Endothelial cell of umbilical vein (primary cell): ENCODE data around the gene DNAJC24. TPM values are rescaled to one million over a fixed set of nuclear protein-coding genes. Genes with fewer than 3 reads are reported as not detected.

ENCODE experiments used
- BruUV-seq: library from RNA; stranded (reverse); fragments of 400-500 nt; replicated peaks from 2 replicates; lab custom pipeline; 2021; lab: Mats Ljungman, UMichigan
- CTCF ChIA-PET: fragments of 300-600, 350-600 bp; sonication (Branson Sonifier 250); formaldehyde crosslinking; loops from one replicate; lab custom pipeline; 2021; ENCODE audit warnings: antibody characterized with exemption, inconsistent platforms; lab: Charles Lee
- POLR2A ChIA-PET: fragments of 300-600, 350-600 bp; sonication (Branson Sonifier 250); formaldehyde crosslinking; loops from one replicate; lab custom pipeline; 2021; ENCODE audit warnings: antibody characterized with exemption, inconsistent platforms; lab: Charles Lee
- DNase-seq: peaks from one replicate; pipeline ENCODE4 v3.0.0-alpha.2; 2011; ENCODE audit warnings: low read depth, low spot score
- FAIRE-seq: peaks from 2 replicates; lab custom pipeline; 2011; peaks lifted over from hg19 to GRCh38; lab: Jason Lieb, UNC
- H2AFZ ChIP-seq: 2 replicates; pipeline ENCODE4 v1.6.0; 2012; ENCODE audit warnings: low read depth, low read length, control low read depth, inconsistent platforms
- H3K27ac ChIP-seq: 2 replicates; pipeline ENCODE4 v1.5.1; 2011; ENCODE audit warnings: low read depth, mild to moderate bottlenecking, control low read depth, low read length, moderate library complexity; ENCODE audit not compliant: insufficient read depth
- H3K27me3 ChIP-seq, 2 experiments: 2 replicates each; pipeline versions ENCODE4 v1.6.0 to v1.6.1; 2011; ENCODE audit warnings: low read length in 2 of 2, mixed read lengths in 1 of 2; ENCODE audit not compliant: control insufficient read depth in 2 of 2, insufficient read depth in 2 of 2
- H3K36me3 ChIP-seq, 2 experiments: 2 replicates in 1 of 2; 3 replicates in 1 of 2; pipeline ENCODE4 v1.5.1; 2011; ENCODE audit warnings: low read length in 2 of 2, mild to moderate bottlenecking in 1 of 2, moderate library complexity in 1 of 2; ENCODE audit not compliant: control insufficient read depth in 2 of 2, insufficient read depth in 2 of 2; ENCODE audit errors: extremely low read depth in 1 of 2
- H3K4me1 ChIP-seq: 3 replicates; pipeline ENCODE4 v1.5.1; 2011; ENCODE audit warnings: mild to moderate bottlenecking, low read length; ENCODE audit not compliant: control insufficient read depth, insufficient read depth; ENCODE audit errors: extremely low read depth
- H3K4me2 ChIP-seq: 2 replicates; pipeline ENCODE4 v1.6.1; 2011; ENCODE audit warnings: low read length, control low read depth, mixed read lengths; ENCODE audit not compliant: insufficient read depth
- H3K4me3 ChIP-seq, 3 experiments: fragments of 200-600 bp in 1 of 3; sonication (generic), shearing (Covaris generic) in 1 of 3; replicated peaks in 1 of 3; 2 replicates each; pipeline ENCODE4 v1.5.1; 2011 to 2016; ENCODE audit warnings: control low read depth in 3 of 3, low read length in 3 of 3, mild to moderate bottlenecking in 2 of 3, inconsistent platforms in 1 of 3, low read depth in 1 of 3, moderate library complexity in 1 of 3; ENCODE audit not compliant: insufficient read depth in 1 of 3
- H3K79me2 ChIP-seq: 2 replicates; pipeline ENCODE4 v1.6.0; 2012; ENCODE audit warnings: low read length, inconsistent platforms; ENCODE audit not compliant: control insufficient read depth, insufficient read depth
- H3K9ac ChIP-seq: replicated peaks from 2 replicates; pipeline ENCODE3; 2011; ENCODE audit warnings: low read length, control low read depth; ENCODE audit not compliant: insufficient read depth; ENCODE audit errors: extremely low read depth
- H3K9me1 ChIP-seq: replicated peaks from 3 replicates; pipeline ENCODE4 v1.6.0; 2011; ENCODE audit warnings: mild to moderate bottlenecking, low read length; ENCODE audit not compliant: control insufficient read depth, insufficient read depth; ENCODE audit errors: extremely low read depth
- H3K9me3 ChIP-seq: replicated peaks from 2 replicates; pipeline ENCODE4 v1.5.1; 2012; ENCODE audit warnings: low read length, inconsistent platforms; ENCODE audit not compliant: control insufficient read depth, insufficient read depth
- H4K20me1 ChIP-seq: replicated peaks from 2 replicates; pipeline ENCODE3; 2011; ENCODE audit warnings: mild to moderate bottlenecking, low read length; ENCODE audit not compliant: control insufficient read depth, insufficient read depth; ENCODE audit errors: extremely low read depth
- CTCF ChIP-seq, 2 donors: IDR thresholded peaks; 1 replicate in 1 of 2; 2 replicates in 1 of 2; pipeline ENCODE4 v1.5.1; 2011; ENCODE audit warnings: low read length in 2 of 2, mild to moderate bottlenecking in 2 of 2, moderate library complexity in 2 of 2, control low read depth in 1 of 2, inconsistent platforms in 1 of 2, low read depth in 1 of 2; ENCODE audit not compliant: insufficient read depth in 1 of 2; ENCODE audit errors: extremely low read depth in 1 of 2
- EZH2 ChIP-seq: IDR thresholded peaks from 2 replicates; pipeline ENCODE4 v1.6.1; 2012; ENCODE audit warnings: borderline replicate concordance, low read depth, mild to moderate bottlenecking, moderate library complexity, low read length, inconsistent platforms; ENCODE audit not compliant: severe bottlenecking
- FOS ChIP-seq: IDR thresholded peaks from 2 replicates; pipeline ENCODE4 v1.6.1; 2011; ENCODE audit warnings: mild to moderate bottlenecking, low read length, moderate library complexity, borderline replicate concordance; ENCODE audit not compliant: insufficient read depth
- GATA2 ChIP-seq: IDR thresholded peaks from 2 replicates; pipeline ENCODE4 v1.7.0; 2011; ENCODE audit warnings: low read depth, mild to moderate bottlenecking, moderate library complexity, mixed read lengths, low read length; ENCODE audit not compliant: insufficient read length, insufficient read depth
- JUN ChIP-seq: IDR thresholded peaks from 2 replicates; pipeline ENCODE4 v1.6.1; 2011; ENCODE audit warnings: borderline replicate concordance, low read depth; ENCODE audit not compliant: insufficient read length, insufficient read depth
- MAX ChIP-seq: IDR thresholded peaks from 2 replicates; pipeline ENCODE4 v1.6.1; 2011; ENCODE audit not compliant: insufficient read depth, insufficient read length
- MYC ChIP-seq: IDR thresholded peaks from one replicate; pipeline ENCODE4 v1.6.1; 2011; ENCODE audit warnings: mild to moderate bottlenecking, low read depth, low read length
- POLR2A ChIP-seq: IDR thresholded peaks from 2 replicates; pipeline ENCODE4 v1.6.1; 2012; ENCODE audit warnings: low read depth, mild to moderate bottlenecking, control low read depth, low read length
- POLR2AphosphoS5 ChIP-seq: IDR thresholded peaks from 2 replicates; pipeline ENCODE4 v1.6.1; 2012; ENCODE audit warnings: low read depth, mild to moderate bottlenecking, control low read depth, low read length, moderate library complexity; ENCODE audit not compliant: insufficient read depth
- dilution Hi-C: fragments of 300-500 bp; cut with MboI; formaldehyde crosslinking; loops from one replicate; pipeline ENCODE4 v1.15.0; 2019; ENCODE audit warnings: low sequenced_read_pairs; ENCODE audit not compliant: extremely low pct_ligation_motif_present
- intact Hi-C: fragments of 100-400 bp; cut with micrococcal nuclease; formaldehyde crosslinking; loops from one replicate; pipeline ENCODE4 v1.10.0; 2022
- polyA plus RNA-seq, 4 experiments: library from polyadenylated mRNA; depleted of rRNA in 3 of 4; stranded (reverse) in 3 of 4; unstranded in 1 of 4; fragments of >200 nt; gene quantifications; 2 replicates each; pipeline versions ENCODE4 v1.2.1 to v1.2.3, GENCODE V29; 2011 to 2012; ENCODE audit warnings: missing spikeins in 1 of 4
- total RNA-seq: library from RNA; stranded (reverse); gene quantifications from 2 replicates; pipeline ENCODE4 v1.2.3, GENCODE V29; 2021

DNAJC24 gene
- total and polyA plus RNA-seq, 2 donors (not counting 3 experiments of a cell fraction or from before 2014, with no cell fraction given), result 7.2 to 16.8 TPM

- Histone ChIP-seq H3K9me3 (no peaks in the 10 kb centered on the region), H3K4me3 (no peak overlapping the region), H3K4me2 (no peak overlapping the region), H3K9ac (no peak overlapping the region), H3K27me3 (no peaks in the 10 kb centered on the region), H3K36me3 (no peaks in the 10 kb centered on the region), H4K20me1 (no peaks in the 10 kb centered on the region), H3K79me2 (no peaks in the 10 kb centered on the region), H3K4me1 (no peaks in the 10 kb centered on the region), H3K27ac (no peak overlapping the region), H2AFZ (no peak overlapping the region), H3K9me1 (no peaks in the 10 kb centered on the region)
- no peak for FAIRE-seq
- intact Hi-C loops (no loop called here), dilution Hi-C loops (no loop called here)
- CTCF ChIA-PET, result no interaction called here
- DNase-seq, result no peak
- TF ChIP-seq GATA2, result no peak
- TF ChIP-seq MYC, result no peak
- no peak for TF ChIP-seq EZH2
- TF ChIP-seq JUN, result no peak
- no peak for TF ChIP-seq POLR2A
- TF ChIP-seq MAX, result no peak
- TF ChIP-seq POLR2AphosphoS5, result no peak
- no peak for TF ChIP-seq FOS
- no peak for TF ChIP-seq CTCF (IDR thresholded peaks at IDR 0.05; ENCODE audit: extremely low read depth in 1 of 2, insufficient read depth in 1 of 2, low read depth in 1 of 2, low read length in 2 of 2)
- POLR2A ChIA-PET, result no interaction called here
- no TSS peak for BruUV-seq
Measured at GRCh38 chr11:31479066-31479465, 109.4 kb downstream of the DNAJC24 start.
